ENCODE measurements around the gene G0S2.

Gene G0S2, protein sequence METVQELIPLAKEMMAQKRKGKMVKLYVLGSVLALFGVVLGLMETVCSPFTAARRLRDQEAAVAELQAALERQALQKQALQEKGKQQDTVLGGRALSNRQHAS

GRCh38 chr1:209674957-209675564 is at the start of gene G0S2:
TSS of gene G0S2 (plus strand) at chr1:209675412. CDS start at chr1:209675685, 273 bp downstream.
- peak; percentile 59 for DNase-seq

GRCh38 chr1:209625791-209626285 is 49.4 kb upstream of the G0S2 start:
- no peak for DNase-seq

- no peak for DNase-seq
Observed at GRCh38 chr1:209626346-209627026, 48.7 kb upstream of the G0S2 start.

DNA sequence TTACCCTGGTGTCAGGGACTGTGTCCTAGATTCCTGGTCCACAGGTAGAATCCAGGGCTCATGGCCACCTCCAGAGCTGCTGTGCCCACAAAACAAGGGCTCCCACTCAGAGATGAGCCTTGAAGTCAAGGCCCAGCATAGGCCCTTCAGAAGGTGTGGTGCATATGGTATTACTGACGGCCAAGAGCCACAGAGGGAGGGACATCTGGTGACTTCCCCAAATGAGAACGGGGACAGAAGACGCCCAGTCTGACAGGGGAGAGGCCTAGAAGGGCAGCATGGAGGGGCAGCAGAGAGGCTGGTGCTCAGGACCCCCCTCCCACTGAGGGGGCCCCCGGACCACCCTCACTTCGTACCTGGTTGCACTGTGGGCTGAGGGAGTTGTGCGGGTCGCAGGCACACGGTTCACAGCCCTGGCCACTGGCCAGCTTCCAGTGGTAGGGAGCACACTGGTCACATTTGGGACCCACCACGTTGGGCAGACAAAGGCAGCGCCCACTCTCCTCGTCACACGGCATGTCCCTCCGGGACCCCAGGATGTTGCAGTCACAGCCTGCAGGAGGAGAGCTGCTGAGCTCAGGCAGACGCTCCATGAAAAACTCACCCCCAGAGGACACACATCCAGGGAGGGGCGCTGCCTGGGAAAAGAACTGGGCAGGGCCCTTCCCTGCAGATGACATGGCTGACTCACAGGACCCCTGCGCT is 48.0 kb upstream of the G0S2 start:
- DNase-seq: no peak

DNA sequence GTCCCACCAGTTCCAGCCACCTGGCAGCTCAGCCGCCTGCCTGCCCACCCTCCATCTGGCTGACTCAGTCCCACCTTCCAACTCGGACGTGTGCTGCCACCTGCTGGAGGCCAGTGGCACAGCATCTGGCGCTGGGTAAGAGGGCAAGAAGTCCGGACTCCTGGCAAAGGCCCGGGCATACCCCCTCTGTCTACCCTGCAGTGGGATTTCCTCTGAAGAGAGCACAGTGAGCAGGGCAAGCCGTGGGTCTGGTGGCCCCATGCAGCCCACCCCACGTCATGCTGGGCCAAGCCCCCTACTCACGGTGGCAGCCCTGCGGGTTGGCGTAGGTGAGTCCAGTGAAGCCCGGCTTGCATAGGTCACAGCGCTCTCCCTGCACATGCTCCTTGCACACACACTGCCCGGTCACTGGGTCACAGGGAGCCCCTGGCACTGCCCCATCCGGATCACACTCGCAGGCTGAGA is 47.4 kb upstream of the G0S2 start:
- DNase-seq: peak; percentile 81

- DNase-seq: no peak
Observed at GRCh38 chr1:209628618-209629299, 46.5 kb upstream of the G0S2 start.

DNA sequence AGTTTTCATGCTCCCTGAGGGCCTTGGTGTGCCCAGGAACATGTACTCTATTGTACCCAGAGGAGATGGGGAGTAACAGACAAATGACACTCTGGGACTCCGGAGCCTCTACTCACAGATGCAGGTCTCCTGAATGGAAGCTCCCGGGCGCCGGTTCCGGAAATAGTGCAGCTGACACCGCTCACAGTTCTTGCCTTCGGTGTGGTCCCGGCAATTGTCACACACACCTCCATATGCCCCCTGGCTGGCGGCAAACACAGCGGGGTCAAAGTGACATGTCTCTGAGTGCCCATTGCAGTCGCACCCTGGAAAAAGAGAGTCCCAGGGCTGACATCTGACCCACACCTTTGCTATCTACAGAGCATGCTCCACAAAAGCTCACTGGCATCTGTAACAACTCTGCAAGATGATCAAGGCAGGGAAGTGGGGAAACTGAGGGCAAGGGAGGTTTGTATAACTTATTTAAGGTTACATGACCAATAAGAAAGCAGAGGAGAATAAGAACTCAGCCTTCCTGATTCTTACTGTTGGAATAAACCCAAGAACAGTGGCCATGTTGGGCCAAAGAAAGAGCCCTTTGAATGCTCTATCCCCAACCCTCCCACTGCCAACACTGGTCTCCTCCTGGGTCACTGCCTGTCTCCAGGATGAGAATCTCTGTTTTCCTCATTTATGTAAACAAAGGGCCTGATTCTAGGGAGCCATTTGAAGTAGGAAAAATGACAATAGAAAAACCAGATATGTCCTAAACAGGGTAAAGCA is 45.4 kb upstream of the G0S2 start:
- no peak for DNase-seq

GRCh38 chr1:209630383-209631225 is 44.6 kb upstream of the G0S2 start:
- no peak for DNase-seq

- DNase-seq: no peak
Observed at GRCh38 chr1:209633335-209633997, 41.7 kb upstream of the G0S2 start.

DNA sequence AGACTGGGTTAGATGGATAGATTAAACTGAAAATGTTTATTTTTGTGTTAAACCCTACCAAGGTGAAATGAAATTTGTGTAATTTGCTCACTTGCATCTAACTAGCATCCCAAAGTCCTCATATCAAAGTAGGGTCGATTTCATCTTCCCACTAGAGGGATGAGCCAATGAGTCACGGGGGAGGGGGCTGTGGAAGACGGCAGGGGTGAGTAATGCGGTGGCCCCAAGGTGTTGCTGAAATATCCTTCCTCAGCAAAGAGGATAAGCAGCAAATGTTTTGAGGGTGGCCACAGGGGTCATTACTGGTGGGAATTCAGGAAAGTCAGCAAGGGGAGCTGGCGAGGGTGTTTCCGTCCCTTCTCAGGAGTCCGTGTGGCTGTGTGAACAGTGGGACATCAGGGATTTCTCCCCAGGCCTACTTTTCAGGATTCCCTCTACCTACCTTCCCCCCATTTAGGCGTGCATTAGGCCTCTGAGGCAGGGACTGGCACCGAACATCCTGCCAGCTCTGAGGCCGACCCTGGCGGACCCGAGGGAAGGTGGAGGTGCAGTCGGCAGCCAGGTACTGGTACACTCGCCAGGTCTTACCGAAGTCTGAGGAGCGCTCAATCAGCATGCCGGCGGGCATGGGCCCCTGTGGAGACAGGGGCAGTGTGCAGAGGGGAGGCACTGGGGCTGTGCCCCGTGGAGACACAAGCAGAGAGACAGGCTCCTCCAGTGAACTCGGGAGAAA is 41.0 kb upstream of the G0S2 start:
- no peak for DNase-seq

- DNase-seq: no peak
Observed at GRCh38 chr1:209635850-209636249, 39.4 kb upstream of the G0S2 start.

DNA sequence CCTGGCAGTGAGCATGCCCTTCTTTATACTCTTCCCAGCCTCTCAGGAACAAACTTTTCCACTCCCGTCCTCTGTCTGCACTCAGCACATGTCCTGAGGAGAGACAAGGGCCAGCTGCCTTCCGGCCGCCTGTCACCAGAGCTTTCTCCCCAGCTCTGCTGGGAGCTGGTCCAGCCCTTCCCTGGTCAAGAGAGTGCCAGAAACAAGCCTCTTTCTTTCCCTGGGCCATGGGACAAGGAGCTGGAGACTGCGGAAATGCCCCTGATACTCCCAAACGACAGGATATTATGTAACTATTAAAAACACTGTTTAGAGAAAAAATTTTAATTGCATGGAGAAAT is 33.4 kb upstream of the G0S2 start:
- no peak for DNase-seq

DNA sequence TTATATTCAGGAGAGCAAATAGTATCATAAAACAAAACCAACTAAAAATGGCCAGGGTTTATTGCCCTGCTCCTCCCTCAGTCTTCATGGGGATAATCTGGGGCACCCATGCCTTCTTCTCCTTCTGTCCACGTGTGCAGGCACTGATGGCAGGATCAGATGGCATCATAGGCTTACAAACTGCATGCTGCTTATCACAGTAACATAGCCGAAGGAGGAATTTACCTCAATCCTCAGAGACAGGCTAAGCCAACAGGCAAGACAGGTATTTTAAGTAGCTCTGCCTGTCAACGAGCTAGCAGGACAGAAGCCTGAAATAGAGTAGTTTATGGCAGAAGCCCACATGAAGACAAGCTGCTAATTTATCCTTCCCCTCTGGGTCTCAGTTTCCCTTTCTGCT is 32.4 kb upstream of the G0S2 start:
- no peak for DNase-seq

DNA sequence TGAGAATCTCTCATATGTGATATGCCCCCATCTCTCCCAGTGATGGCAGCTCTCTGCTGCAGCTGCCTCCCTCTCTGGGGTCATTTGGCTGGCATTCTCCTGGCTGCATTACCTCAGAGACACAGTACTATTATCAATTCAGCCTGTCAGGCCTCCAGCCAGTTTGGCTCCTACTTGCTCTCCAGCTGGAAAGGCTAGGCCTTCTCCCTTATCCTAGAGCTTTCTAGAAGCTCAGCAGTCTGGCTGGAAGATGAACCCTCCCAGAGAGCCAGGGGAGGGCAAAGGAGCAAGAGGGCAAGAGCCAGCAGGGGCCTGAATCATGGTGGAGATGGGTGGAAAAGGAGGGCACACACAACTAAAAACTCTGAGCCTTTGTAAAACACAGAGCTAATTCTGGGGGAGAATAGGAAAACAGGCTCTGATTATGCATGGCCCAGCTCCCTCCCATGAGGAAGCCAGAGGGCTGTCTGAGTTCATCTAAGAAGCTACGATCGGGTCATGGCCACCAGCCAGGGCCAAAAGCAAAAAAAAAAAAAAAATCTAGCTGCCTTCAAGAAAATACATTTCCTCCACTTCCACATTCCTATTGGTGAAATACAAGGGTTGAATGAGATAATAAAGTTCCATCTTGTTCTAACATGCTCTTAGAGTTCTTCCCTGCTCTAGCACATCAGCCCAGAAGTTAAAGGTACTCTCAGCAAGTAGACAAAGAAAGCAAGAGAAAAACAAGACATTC is 31.8 kb upstream of the G0S2 start:
- DNase-seq: no peak

GRCh38 chr1:209645574-209646452 is 29.4 kb upstream of the G0S2 start:
- no peak for DNase-seq

DNA sequence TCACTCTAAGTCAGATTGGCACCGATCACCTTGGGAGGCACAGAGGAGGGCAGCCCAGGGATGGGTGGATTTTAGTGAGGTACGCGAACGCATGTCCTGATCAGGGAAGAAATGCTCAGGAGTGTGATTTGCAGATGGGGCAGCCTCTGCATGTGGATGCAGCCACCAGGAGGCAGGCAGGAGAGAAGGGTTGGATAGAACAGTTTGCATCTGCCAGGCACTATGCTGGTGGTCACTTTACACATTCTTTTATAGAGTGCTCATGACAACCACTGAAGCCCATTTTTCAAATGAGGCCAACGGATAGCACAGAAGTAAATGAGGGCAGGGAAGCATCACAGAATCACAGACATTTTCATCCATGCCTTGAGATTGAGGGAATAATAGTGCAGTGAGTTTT is 28.7 kb upstream of the G0S2 start:
- no peak for DNase-seq

GRCh38 chr1:209647156-209647555 is 28.1 kb upstream of the G0S2 start:
- no peak for DNase-seq

- DNase-seq: no peak
Observed at GRCh38 chr1:209648346-209648745, 26.9 kb upstream of the G0S2 start.

All from activated naive CD4-positive, alpha-beta T cell treated with Interleukin-2 at 50 U/mL for 16 hours (primary cell).